Loucy (cell line): Measurements from ENCODE around the gene BIRC3.

Experiments used
- EZH2phosphoT487 ChIP-seq: fragments of 200-600 bp; IDR thresholded peaks from 2 replicates; pipeline ENCODE4 v1.6.1; 2018; ENCODE audit warnings: antibody characterized with exemption, mild to moderate bottlenecking, moderate library complexity, borderline replicate concordance
- TF ChIP-seq, protein P1 (sequence below): fragments of 200-600 bp; sonication (generic); conservative IDR thresholded peaks from 2 replicates; pipeline ENCODE4 v1.5.1; 2014; ENCODE audit warnings: mild to moderate bottlenecking, antibody characterized with exemption, low read length

DNA sequence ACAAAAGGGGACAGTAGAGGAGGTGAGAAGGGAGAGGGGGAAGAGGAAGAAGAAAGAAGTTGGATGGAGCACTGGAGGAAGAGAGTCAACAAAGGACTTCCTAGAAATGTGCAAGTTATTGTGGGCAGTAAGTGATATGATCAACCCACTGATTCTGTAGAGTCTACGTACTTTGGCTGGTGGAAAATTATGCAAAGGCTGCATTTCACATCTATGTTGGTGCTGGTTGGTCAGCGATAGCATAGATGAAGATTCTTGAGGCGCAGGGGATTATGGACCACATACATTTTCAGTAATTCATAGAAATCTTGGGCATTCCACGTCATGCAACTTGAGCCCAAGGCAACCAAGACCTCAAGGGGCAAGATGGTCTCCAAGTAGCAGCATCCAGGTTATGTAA lies 12.6 kb upstream of the BIRC3 start:
- TF ChIP-seq, protein P1, sequence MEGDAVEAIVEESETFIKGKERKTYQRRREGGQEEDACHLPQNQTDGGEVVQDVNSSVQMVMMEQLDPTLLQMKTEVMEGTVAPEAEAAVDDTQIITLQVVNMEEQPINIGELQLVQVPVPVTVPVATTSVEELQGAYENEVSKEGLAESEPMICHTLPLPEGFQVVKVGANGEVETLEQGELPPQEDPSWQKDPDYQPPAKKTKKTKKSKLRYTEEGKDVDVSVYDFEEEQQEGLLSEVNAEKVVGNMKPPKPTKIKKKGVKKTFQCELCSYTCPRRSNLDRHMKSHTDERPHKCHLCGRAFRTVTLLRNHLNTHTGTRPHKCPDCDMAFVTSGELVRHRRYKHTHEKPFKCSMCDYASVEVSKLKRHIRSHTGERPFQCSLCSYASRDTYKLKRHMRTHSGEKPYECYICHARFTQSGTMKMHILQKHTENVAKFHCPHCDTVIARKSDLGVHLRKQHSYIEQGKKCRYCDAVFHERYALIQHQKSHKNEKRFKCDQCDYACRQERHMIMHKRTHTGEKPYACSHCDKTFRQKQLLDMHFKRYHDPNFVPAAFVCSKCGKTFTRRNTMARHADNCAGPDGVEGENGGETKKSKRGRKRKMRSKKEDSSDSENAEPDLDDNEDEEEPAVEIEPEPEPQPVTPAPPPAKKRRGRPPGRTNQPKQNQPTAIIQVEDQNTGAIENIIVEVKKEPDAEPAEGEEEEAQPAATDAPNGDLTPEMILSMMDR = no peak
- no peak for TF ChIP-seq EZH2phosphoT487
